HG02973 (cell line): ENCODE measurements around the gene OCEL1.

Experiments
- ATAC-seq: cut with Tn5 transposase; IDR thresholded peaks from one replicate; pipeline ENCODE4 v1.9.1; 2021; ENCODE audit warnings: moderate library complexity; ENCODE audit not compliant: unreplicated experiment

OCEL1 gene

DNA sequence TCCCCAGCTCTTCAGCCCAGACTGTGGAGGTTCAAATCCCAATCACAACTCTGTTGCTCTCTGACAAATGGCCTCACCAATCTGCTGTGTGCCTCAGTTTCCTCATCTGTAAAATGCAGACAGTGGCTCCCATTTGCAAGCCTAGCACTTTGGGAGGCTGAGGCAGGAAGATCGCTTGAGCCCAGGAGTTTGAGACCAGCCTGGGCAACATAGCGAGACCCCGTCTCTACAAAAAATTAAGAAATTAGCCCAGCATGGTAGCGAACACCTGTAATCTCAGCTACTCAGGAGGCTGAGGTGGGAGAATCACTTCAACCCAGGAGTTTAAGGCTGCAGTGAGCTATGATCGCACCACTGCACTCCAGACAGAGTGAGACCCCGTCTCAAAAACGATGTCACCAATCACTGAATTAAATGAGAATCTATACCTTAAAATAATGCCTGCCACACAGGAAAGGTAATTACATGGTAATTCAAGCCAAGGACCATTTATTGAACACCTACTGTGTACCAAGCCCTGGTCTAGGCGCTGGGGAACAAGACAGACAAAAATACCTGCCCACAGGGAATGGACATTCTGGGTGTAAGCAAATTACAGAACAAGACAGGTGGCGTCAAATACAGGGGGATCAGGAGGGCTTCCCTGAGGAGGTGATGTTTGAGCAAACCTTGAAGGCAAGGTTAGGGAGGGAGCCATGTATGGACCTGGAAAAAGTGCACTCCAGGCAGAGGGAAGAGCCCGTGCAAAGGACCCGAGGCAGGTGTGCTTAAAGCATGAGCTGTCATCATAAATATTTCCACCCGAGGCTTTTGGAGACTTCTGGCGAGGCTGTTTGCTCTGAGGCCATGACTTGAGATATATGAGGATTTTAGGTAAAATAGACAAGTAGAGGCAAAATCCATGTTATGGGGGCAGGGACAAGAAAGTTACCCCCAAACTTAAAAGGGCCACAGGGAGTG lies 12.0 kb downstream of the OCEL1 start:
- ATAC-seq: no peak

DNA sequence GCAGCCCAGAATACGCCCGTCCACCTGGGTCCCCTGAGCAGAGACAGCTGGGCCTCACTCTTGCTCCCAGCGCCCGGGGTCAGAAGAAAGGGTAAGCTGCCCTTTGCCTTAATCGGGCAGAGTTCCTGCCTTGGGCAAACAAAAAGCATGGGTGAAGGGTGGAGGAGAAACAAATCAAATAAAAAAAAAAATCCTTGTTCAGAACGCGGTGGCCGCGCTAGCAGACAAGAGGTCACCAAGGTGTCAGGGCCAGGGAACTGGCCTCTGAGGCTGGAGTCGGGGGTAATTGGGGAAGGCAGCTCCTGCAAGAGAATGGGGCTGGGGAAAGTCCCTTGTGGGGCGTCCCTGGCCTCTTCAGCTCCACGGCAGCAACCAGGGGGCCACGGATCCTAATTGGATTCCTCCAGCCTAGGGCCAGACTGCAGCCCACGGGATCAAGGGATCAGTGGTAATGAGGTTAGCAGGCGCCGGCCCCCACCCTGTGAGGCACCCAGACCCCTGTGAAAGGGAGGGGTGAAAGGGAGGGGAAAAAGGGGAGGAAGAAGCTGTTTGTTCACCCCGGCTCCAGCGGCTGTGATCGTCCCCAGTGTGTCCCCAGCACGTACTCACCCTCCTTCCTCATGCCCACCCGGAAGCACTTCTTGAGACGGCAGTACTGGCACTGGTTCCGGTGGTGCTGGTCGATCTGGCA lies 14.2 kb downstream of the OCEL1 start:
- no peak for ATAC-seq

DNA sequence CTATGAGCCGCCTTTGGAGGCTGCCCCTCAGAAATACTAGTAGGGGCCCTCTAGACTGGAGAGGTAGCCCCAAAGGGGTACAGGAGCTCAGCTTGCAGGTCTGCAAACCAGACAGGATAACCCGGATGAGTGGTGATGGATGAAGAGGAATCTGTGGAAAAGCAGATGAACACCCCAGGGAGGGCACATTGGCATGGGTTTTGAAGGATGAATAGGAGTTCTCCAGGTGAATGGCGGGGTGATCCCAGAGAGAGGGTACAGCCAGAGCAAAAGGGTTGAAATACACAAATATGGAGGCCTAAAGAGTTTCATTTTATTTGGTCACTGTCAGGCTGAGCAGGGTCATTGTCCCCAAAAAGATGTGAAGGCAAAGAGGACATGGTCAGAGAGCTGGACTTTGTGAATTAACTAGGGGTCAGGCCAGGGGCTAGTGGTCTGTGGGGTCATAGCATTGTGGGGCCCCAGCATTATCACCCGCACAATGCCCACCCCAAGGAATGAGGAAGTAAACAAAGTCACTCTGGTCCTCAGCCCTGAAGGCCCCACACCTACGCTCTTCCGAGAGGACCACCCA lies 14.9 kb downstream of the OCEL1 start:
- ATAC-seq: no peak

DNA sequence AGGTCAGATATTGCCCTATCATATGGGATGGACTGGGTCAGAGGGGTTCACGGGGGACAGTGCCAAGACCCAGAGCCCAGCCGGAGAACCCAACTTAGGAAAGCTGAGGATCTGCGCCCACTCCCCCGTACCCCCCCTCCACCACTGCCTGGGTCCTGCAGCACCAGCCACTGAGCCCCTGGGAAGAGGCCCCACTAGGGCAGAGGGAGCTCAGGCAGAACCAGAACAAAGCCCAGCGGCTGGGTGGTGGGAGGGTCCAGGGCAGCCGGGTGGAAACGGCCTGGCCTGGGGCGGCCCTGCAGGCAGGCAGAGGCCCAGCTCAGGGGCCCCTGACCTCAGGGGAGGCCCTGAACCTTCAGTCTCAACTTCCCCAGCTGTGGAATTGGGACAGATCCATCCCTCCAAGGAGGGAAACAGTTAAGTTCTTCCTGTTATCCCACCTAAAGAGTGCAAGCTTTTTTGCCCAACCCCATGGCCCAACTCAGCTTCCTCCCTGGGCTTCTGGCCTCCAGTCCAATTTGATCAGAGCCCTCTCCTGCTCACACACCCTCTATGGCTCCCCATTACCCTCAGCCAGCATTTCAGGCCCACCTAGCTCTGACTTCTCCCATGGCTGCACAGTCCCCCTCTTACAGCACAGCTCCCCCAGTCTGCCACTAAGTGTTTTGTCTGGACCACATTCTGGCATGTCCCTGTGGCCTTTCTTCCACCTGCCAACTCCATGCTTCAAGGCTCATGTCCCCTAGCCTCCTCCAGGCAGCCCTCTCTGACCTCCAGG lies 16.6 kb downstream of the OCEL1 start:
- ATAC-seq: no peak

DNA sequence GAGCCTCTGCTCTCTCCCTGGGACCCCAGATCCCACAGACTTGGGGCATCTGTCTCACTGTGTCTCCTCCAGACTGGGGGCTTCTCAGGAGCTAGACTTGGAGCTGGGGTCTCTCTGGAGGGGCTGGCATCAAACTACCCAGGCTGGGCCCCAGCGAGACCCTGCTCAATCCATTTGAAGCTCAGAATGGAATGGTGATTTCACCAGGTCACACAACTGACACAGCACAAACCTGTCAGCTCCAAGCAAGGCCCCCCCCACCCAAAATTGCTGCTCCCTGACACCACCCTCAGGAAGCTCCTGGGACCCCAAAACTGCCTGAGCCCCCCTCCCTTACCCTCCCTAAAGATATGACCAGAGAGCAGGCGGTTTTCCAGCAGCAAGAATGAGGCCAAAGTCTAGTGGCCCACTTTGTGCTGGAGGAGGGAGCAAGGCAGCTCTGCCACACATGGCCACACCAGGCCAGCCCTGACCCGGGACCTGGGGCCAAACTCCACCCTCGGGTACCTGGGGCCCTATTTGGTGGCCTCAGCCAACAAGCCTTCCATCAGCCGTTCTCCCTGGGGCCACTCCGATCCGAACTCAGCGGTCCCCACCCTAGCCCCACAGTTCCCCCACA lies 17.3 kb downstream of the OCEL1 start:
- no peak for ATAC-seq

DNA sequence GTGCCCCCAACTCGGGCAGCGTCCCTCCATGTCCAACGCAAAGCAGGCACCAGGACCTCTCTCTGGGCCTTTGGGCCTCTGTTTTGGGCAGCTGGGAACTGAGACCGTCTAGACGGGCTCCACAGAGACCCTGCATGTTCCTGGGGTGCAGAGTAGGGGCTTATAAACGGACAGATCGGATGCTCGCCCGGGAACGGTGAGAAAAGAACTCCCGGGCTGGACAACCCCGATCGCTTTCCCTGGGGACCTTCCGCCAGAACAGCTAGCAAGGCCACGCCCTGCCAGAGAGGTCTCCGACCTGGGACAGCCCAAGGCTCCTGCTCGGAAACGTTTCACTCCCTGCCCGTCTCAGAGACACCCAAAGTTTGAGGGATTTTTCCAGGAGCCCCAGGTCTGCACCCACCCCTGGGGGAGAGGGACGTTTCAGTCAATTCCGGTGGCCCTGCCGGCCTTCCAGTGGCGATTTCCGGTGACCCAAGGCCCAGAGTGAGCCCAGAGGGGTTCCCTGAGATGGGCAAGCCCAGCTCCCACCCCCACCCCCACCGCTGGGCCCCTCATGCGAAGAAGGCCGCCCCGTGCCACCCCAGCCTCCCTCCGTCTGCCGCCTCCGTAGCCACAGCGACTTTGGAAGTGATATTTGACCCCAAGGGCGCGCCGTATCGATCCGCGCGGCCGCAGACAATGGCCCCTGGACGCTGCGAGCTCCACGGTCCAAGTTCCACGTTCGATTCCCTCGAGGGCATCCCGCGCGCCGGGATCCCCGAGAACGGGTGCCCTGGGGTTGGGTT lies 18.0 kb downstream of the OCEL1 start:
- no peak for ATAC-seq

DNA sequence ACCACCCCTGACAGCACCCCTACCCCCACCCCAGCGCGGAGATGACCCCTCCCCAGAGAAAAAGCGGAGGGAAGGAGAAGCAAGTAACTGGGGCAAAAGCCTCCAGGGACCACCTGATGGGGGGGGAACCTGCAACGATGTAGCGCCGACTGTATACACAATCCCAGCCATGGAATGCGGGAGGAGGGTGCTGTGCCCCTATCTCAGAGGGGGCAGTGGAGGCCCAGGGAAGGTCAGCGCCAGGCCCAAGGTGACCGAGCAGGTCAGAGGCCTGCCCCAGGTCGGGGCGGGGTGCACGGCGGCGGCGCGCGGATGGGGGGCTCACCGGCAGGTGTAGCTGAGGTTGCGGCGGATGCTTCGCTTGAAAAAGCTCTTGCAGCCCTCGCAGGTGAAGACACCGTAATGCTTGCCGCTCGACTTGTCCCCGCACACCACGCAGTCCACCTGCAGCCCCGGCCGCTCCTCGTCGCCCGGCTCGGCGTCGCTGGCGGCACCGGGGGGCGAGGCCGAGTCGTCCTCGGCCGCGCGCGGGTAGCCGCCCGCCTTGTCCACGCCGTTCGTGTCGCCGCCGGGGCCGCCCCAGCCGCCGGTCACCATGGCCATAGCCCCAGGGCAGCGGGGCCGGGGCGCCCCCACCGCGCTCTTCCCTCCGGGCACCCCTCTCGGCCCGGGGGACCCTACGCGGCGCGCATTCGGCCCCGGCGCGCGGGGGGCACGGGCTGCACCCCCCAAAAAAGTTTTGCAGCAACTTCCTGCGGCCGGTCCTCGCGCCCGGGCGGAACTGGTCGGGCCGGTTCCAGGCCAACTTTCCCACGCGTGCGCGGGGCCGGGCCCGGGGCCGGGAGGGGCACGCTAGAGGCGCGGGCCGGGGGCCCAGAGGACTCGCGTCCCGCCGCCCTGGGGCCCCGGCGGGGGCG lies 18.9 kb downstream of the OCEL1 start:
- no peak for ATAC-seq

DNA sequence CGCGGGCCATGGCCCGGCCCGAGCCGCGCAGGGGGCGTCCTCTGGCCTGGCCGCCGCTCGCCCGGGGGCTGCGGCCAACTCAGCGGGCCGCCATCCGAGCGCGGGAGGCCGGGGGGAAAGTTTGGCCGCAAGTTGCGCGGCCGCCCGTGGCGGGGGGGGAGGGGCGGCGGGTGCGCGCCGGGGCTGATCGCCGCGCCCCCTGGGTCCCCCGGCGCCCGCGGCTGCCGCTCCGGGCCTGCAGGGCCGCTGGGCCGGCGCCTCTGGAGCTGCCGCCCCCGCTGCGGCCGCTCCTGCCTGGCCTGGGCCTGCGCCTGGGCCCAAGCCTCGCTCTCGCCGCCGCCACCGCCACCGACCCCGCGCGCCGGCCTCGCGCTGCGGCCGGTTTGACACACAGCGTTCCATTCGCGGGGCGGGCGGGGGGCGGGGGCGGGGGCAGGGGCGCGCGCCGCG lies 19.5 kb downstream of the OCEL1 start, which contains the start of gene NR2F6:
NR2F6 (minus strand) TSS at position 385 of the 450 bp plus-strand sequence. CDS start 699 bp downstream, outside the sequence.
- peak; percentile 12 for ATAC-seq

DNA sequence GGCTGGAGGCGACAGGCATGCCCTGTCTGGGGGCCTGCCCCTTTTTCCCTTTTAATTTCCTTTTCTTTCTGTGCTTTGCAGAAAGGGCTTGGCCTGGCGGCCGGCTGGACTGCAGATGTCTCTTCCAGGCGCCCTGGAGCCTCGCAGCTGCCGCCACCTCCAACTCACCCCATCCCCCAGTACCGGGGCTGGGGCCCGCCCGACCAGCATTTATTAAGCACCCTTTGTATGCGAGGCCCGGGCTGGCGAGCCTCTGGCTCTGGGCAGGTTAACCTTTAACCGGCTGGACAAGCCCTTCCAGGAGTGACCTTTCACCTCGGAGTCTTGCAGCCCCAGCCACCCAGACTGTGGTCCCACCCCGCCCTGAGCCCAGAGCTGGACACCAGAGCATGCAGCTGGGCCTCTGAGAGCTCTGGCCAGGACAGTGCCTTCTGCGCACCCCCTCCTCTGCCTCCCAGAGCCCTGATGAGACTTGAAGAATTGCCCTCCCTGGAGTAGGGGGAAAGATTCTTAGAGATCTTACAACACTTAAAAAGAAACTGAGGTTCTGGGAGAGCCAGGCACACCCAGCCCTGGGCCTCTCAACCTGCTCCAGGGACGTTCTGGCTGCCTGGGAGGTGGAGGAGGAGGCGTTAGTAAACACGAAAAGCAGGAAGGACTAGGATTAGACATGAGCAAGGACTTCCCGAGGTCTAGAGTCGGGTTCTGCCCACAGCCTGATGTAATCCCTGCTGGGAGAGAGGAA lies 20.8 kb downstream of the OCEL1 start:
- no peak for ATAC-seq

DNA sequence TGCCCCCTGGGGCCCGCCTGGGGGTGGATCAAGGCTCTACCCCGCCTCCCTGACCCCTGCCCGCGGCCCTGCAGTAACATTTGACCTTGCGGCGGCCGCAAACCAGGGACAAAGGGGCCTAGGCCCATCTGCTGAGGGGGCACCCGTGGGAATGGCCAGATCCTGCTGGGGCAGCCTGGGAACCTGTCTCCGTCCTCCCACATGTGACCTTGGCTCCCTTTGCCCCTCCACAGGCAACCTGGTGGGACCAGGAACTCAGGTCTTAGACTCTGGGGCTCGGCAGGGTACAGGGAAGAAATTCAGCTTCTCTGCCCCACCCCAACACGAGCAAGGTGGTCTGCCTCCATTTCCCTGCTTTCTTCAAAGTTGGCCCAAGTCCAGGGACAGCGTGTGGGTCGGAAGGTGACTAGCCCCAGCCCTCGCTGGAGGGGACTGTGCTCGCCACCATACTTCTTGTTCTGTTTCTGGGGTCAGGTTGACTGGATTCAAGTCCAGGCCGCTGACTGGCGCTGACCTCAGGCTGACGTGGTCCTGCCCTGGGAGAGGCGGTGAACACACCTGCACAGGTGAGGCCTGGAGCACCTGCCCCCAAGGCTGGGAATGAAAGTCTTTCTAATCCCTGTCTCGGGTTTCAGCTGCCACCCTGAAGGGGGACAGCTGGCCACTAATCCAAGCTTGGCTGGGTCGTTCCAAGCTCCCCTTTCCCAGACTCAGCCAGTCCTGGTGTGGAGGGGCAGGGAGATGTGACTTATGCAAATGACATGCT lies 22.2 kb downstream of the OCEL1 start:
- no peak for ATAC-seq

DNA sequence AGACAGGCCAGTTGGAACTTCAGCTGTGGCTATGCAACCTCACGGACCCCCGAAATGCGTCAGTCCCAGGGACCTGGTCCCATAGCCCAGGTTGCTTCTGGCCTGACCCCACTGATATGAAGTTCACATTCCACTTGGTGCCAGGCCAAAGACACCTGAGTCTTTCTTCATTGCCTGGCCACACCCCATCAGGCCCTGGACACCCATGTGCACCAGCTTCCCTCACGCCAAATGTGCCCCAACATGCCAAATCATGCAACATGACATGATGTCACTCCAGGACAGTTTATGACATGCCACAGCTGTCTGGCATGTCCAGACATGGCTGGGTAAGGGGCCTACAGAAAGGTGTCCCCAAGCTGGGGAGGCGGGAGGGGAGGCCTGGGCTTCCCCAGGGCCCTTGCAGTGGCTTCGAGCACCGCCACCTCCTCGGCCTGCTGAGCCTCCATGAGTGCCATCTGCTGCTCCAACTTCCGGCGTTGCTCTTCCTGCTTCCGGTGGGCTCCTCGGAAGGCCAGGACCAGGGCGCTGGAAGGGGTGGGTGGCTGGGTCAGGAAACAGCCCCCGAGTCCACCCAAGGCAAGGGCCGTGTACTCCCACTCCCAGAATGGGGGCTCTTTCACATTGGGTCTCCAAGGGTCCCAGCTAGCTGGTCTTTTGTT lies 24.0 kb downstream of the OCEL1 start:
- no peak for ATAC-seq

DNA sequence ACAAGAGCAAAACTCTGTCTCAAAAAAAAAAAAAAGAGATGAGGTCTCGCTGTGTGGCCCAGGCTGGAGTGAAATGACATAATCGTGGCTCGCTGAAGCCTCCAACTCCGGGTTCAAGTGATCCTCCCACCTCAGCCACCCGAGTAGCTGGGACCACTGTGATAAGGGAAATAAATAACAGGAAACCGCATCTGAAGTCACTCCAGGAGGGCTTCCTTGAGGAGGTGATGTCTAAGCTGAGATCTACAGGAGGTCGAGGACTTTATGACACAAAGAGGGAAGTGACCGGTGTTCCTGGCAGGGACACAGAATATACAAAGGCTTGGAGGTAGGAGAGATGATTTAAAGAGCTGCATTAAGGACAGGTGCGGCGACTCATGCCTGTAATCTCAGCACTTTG lies 28.6 kb downstream of the OCEL1 start:
- no peak for ATAC-seq

DNA sequence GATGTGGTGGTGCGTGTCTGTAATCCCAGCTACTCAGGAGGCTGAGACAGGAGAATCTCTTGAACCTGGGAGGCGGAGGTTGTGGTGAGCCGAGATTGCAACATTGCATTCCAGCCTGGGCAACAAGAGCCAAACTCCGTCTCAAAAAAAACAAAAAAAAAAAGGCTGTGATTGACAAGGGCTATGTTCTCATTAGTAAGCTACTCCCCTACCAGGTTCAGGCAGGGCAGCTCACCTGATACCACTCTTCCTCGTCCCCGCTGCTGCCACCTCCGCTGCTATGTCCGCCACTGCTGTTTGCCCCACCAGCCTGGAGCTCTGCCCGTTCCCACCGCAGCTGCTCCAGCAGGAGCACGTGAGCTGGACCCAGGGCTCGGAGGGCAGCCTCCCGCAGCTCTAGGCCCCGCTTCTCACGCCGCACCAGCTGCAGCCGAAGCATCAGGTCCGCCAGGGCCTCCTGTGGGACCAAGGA lies 29.2 kb downstream of the OCEL1 start:
- no peak for ATAC-seq

DNA sequence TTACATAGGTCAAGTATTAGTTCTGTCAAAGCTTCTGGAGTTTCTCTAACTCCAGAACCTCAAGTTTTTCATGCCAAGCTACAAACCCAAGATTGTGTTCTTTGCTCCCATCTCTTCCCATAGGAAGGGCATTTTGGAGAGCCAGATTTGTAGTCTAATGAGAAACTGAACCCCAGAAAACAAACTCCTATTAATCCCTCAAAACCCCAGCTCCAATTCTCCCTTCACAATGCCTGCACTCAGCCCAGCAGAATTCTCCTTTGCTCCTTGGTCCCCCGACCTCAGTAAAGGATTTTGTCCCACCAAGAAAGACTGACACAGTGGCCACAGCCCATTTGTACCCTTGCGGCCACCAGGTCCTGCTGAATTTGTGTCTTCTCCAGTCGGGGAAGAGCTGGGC lies 30.1 kb downstream of the OCEL1 start:
- no peak for ATAC-seq

DNA sequence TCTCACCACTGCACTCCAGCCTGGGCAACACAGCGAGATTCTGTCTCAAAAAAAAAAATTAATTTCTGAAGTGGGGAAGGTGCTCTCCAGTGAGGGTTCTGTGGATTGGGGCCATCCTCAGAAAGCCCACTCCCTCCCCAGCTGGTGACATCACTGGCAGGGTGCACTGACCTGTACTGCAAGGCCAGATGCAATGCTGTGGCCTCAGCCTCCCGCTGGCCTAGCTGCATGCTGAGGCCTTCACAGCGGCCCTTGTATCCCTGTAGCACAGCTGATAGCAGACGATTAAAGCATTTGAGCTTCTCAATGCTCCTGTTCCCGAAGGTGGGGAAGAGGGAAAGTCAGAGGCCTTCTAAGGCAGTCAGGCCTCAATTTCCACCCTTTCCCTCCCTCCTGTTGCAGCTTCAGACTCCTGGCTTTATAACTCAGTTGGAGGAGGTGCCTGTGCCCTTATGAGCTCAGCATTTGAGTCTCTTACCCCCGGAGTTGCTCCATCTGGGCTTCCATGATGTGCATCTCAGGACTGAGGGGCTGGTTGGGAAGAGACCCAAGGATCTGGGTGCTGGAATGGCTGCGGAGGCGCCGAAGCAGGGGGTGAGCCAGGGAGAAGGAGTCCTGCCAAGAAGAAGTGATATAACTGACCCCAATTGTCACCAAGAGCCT lies 33.2 kb downstream of the OCEL1 start:
- no peak for ATAC-seq

DNA sequence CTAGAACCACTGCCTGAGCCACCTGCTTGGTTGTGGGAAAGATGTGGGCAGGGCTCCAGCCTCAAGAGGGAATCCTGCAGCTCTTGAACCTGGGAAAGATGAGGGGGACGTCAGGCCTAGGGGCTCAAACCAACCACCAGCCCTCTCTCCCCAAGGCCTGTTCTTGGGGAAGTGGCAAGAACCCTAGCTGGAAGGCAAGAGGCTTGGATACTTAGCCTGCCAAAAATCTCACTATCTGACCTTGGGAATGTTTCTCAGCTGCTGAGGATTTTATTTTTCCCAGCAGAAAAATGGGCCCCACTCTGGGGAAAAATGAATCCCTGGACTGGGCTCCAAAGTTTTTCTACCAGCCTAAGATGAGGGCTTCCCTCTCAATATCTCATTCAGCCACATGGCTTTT lies 33.9 kb downstream of the OCEL1 start:
- ATAC-seq: no peak
